Osteocyte (in vitro differentiated cells): Measurements from ENCODE around the gene WDR6. TPM values are rescaled to one million over a fixed set of nuclear protein-coding genes. Genes with fewer than 3 reads are reported as not detected.

Experiments
- DNase-seq: peaks from one replicate; pipeline ENCODE4 v3.0.0; 2021; ENCODE audit warnings: mixed read lengths; ENCODE audit not compliant: unreplicated experiment; ENCODE audit errors: extremely low spot score
- H3K27ac Mint-ChIP-seq: one replicate; pipeline ENCODE4 v1.8.0; 2021; ENCODE audit warnings: mild to moderate bottlenecking, mixed read lengths; ENCODE audit not compliant: unreplicated experiment
- H3K27me3 Mint-ChIP-seq: one replicate; pipeline ENCODE4 v1.8.0; 2021; ENCODE audit warnings: mixed read lengths; ENCODE audit not compliant: unreplicated experiment
- H3K36me3 Mint-ChIP-seq: one replicate; pipeline ENCODE4 v1.8.0; 2021; ENCODE audit warnings: mixed read lengths; ENCODE audit not compliant: unreplicated experiment
- H3K4me1 Mint-ChIP-seq: one replicate; pipeline ENCODE4 v1.8.0; 2021; ENCODE audit warnings: mixed read lengths; ENCODE audit not compliant: unreplicated experiment
- H3K4me3 Mint-ChIP-seq: one replicate; pipeline ENCODE4 v1.8.0; 2021; ENCODE audit warnings: mild to moderate bottlenecking, moderate library complexity, mixed read lengths; ENCODE audit not compliant: unreplicated experiment
- H3K9me3 Mint-ChIP-seq: one replicate; pipeline ENCODE4 v1.8.0; 2021; ENCODE audit warnings: mixed read lengths; ENCODE audit not compliant: unreplicated experiment
- CTCF ChIP-seq: fragments of 200-600 bp; sonication (generic); IDR thresholded peaks from 2 replicates; pipeline ENCODE4 v1.5.0; 2021; ENCODE audit warnings: antibody characterized with exemption, mild to moderate bottlenecking, moderate library complexity
- total RNA-seq: library from RNA; stranded (reverse); gene quantifications from 2 replicates; pipeline ENCODE4 v1.2.1, GENCODE V29; 2021

WDR6 gene
- total RNA-seq, 1 donor from 2014 or later = 236 TPM

GRCh38 chr3:48979451-48979850, 27.7 kb upstream of the WDR6 start:
- no peak overlapping the region for H3K4me3 Mint-ChIP-seq
- H3K9me3 Mint-ChIP-seq = no peaks in the 10 kb centered on the region
- H3K27me3 Mint-ChIP-seq = no peaks in the 10 kb centered on the region
- H3K36me3 Mint-ChIP-seq = peaks cover 51% of the 10 kb centered on the region
- no peak overlapping the region for H3K27ac Mint-ChIP-seq
- DNase-seq = no peak
- no peaks in the 10 kb centered on the region for H3K4me1 Mint-ChIP-seq
- TF ChIP-seq CTCF = no peak

GRCh38 chr3:48980295-48980694, 26.9 kb upstream of the WDR6 start:
- no peaks in the 10 kb centered on the region for H3K27me3 Mint-ChIP-seq
- no peak overlapping the region for H3K27ac Mint-ChIP-seq
- TF ChIP-seq CTCF = no peak
- peaks cover 45% of the 10 kb centered on the region for H3K36me3 Mint-ChIP-seq
- DNase-seq = no peak
- no peaks in the 10 kb centered on the region for H3K4me1 Mint-ChIP-seq
- H3K9me3 Mint-ChIP-seq = no peaks in the 10 kb centered on the region
- H3K4me3 Mint-ChIP-seq = no peak overlapping the region

GRCh38 chr3:48982016-48982415, 25.2 kb upstream of the WDR6 start:
- Mint-ChIP-seq H3K4me1 (no peaks in the 10 kb centered on the region), H3K4me3 (no peak overlapping the region), H3K27me3 (no peaks in the 10 kb centered on the region), H3K36me3 (peaks cover 46% of the 10 kb centered on the region), H3K27ac (no peak overlapping the region), H3K9me3 (no peaks in the 10 kb centered on the region)
- TF ChIP-seq CTCF = no peak
- no peak for DNase-seq

- no peak for DNase-seq
- no peak for TF ChIP-seq CTCF
- peaks cover 46% of the 10 kb centered on the region for H3K36me3 Mint-ChIP-seq
- H3K9me3 Mint-ChIP-seq = no peaks in the 10 kb centered on the region
- no peaks in the 10 kb centered on the region for H3K4me1 Mint-ChIP-seq
- no peaks in the 10 kb centered on the region for H3K27me3 Mint-ChIP-seq
- H3K4me3 Mint-ChIP-seq = no peak overlapping the region
- no peak overlapping the region for H3K27ac Mint-ChIP-seq
Observed at GRCh38 chr3:48982686-48983085, 24.5 kb upstream of the WDR6 start.

- TF ChIP-seq CTCF = no peak
- H3K9me3 Mint-ChIP-seq = no peaks in the 10 kb centered on the region
- no peaks in the 10 kb centered on the region for H3K27me3 Mint-ChIP-seq
- no peak overlapping the region for H3K27ac Mint-ChIP-seq
- H3K4me3 Mint-ChIP-seq = no peak overlapping the region
- no peak for DNase-seq
- peaks cover 2% of the 10 kb centered on the region for H3K4me1 Mint-ChIP-seq
- peaks cover 42% of the 10 kb centered on the region for H3K36me3 Mint-ChIP-seq
Observed at GRCh38 chr3:48983096-48983495, 24.1 kb upstream of the WDR6 start.
